ENCODE results near the gene FMN1.
A peak's percentile ranks its signal among the peaks of the same experiment; 100 is the strongest.

The FMN1 gene

DNA sequence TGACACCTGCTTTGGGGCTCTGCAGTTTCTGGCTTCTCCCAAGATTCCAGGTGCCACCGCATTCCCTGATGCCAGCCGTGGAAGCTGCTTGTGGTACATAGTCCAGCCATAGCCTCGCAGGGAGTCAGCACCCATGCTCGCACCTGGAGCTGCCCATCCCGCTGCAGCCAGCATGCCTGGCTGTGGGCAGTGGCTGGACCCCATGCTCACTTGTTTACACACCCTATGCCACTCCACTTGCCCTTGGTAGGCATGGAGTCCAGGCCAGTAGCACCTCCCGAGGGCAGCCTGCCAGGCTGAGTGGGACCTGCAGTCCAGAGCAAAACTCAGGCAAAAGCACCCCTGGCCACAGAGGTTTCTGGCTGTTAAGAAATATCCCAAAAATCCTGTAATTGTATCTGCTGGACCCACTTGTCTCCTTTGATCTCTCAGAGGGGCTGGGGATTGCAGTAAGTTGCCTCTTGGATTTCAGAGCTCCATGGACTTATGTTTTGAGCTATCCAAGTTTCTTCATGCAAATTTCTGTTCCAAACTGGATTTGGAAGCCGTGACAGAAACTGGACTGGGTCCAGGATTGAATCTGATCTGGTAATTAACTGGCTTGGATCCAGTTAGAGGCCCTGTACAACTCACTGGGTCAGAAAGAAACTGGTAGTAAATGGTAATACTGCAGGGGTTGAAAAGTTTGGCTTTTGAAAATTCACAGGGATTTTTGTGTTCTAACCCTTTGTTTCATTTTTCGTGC is 149.3 kb downstream of the FMN1 start:
- DNase-seq: no peak

DNA sequence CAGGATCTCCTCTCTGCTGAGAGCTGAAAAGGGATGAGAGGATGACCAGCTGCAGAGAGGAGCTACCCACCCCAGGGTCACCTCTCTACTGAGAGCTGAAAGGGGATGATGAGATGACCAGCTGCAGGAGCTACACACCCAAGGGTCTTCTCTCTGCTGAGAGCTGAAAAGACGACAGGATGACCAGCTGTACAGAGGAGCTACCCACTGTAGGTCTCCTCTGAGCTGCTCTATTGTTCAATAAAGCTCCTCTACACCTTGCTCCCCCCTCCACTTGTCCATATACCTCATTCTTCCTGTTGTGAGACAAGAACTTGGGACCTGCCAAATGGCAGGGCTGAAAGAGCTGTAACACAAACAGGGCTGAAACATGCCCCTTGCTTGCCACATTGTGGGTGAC is 149.9 kb downstream of the FMN1 start:
- DNase-seq: no peak

DNA sequence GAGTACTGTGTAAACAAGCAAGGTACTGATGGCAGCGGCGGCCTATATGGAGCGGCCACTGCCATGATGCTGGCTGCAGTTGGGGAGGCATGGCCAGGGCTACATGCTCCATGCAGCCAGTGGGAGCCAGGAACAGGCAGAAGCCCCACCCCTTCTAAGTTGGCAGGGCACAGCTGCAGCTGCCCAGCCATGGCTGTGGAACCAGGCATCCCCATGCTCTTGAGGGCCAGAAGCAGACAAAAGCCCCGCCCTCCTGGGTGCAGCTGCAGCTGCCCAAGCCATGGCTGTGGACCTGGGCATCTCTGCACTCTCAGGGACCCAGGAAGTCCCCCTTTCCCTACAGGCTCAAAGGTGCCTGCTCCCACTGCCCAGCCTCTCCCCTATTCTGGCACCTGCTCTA is 150.9 kb downstream of the FMN1 start:
- no peak for DNase-seq

DNA sequence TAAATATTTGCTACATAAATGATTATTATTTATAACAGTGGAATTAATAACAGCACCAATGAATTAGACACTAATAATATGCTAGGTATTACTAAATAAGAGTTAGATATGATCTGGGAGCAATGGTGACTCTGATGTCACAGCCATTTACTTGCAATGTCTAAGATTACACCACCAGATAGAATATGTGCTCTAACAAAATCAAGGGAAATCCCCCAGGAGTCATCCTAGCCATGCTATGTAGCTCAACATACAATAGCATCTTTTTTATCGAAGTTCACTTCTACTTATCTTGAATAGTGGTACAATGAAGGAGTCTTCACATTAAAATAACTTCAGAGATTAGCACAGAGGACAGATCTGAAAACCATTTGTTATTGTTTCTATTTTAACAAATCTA is 154.0 kb downstream of the FMN1 start:
- peak; percentile 52 to 63 for DNase-seq

DNA sequence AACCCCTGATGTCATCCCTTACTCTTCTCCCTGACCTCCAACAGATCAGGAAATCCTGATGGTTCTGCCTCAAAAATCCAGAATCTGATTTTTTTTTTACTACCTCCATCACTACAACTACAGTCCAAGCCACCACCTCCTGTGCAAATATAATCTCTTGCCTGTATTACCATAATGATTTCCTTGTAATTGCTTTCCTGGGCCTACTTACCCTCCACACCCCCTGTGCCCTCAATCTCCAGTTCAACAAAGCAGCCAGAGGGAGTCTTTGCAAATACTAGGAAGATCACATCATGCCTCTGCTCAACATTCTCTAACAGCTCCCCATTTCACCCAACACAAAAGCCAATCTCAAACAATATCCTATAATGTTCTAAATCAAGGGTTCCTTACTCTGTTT is 159.9 kb downstream of the FMN1 start:
- no peak for DNase-seq

DNA sequence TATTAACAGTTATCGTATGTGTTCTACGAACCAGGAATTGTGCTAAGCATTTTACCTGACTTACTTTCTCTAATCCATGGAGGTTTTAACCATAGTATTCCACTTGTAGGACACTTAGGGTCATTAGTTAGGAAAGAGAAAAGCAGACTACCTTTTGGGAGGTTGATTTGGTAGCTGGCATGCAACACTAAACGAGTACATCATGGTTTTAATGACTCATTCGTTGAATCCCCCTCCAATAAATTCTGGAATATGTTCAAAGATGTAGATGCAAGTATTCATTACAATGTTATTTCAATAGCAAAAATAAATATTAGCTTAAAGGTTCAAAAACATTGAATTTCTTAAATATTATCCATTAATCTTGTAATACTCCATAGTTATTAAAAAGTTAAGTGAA is 162.5 kb downstream of the FMN1 start:
- no peak for DNase-seq

DNA sequence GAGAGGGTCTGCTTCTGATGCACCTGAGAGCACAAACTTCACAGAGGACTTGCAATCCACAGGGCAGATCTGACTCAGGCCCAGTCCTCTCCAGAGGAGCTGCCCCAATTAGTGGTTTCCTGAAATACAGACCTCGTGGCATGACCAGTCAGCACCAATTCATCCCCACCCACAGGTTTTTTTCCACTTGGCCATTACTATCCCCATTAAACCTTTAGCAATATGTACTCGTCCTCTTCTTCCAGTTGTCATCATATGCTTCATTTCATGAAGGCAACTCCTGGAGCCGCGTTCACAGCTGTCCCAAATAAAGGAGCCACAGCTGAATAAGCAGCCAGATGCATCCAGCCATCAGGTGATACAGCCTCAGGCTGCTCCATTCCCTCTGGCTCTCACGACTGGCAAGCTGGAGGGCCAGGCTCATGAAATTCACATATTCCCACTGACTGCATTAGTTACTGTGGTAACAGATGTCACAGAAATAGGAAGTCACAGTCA is 163.1 kb downstream of the FMN1 start:
- peak; percentile 61 to 83 for DNase-seq

DNA sequence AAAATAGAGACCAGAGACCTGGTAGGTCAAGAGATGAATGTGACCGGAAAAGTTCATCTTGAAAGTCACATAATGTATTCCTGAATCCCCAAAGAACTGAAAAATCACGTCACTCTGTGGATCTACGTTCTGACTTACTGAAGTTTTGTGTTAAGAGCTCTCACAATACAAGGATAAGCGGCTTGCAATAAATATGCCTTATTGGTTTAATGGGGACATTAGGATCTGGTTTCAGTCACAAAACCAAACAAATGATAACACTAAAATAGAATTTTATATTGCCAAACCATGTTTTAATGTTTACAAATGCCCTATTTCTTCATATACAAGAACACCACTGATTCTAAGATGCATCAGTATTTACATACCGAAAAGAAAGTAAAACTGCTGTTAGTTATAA is 164.2 kb downstream of the FMN1 start:
- peak in 1 of 2 donors; percentile 16 for DNase-seq

DNA sequence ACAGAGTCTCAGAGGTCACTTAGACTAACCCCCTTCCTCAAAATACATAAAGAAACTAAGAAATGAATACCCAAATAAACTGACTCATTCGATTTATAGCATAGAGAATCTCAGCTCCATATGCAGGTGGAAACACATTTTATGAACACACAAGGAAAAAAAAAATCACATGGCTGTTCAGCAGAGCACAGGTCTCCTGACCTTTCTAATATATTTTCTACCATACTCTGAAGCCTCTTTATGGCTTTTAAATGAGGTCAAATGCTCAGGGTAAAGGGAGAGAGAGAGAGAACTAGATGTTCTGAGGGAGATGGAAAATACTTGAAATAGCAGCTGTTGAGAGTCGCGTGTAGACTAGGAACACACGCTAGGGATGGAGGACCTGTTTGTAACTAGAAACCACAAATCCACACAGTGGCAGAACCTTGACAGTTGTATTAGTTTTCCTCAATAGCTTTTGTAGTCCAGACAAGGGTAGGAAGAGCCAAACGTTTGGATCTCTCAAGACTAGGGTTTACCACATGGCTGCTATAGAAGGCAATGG is 165.3 kb downstream of the FMN1 start:
- no peak for DNase-seq

DNA sequence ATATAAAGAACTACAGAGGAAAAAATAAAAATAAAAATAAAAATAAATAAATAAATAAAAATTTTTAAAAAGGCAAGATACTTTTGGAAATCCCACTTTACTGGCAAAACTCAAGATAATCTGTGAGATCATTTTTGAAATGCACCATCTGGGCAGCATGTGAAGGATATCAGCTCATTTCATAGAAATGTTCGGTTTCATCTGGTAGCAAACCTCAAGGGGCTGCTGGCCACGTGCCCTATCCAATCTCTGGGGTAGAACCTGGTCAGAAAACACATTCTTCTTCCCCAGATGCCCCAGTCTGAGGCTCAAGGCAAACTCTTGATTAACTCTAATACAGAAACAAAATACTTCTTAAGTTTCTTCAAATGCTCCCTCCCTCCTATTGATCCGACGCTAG is 166.0 kb downstream of the FMN1 start:
- no peak for DNase-seq

DNA sequence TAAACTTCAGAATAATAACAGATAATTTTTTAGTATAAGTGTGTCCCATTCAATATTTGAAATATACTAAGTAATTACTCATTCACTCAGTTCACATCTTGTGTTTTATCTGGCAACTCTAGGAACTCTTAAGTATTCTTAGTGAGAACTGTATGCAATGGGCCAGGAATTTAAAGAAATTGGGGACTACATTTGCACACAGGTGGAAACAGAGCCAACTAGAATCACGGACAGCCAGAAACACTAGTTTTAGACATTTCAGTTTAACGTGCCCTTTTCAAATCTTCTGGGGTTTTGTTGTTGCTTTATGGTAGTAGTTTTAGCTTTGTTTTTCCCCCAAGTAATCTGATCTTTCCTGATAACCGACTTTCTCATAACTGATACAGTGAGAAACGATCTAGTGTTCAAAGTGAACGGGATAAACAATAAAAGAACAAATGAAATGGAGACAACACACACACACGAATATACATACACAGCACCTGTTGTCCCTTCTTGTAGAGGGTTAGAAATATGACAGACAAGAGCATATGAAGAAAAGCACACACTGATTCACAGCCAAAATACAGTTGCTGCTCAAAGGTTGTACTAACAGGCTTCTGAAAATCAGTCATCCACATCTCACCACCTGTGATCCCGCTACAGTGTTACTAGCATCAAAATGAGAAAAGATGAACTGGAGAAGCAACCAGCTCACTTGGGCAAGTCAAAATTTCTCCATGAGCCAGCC is 167.0 kb downstream of the FMN1 start:
- no peak for DNase-seq

DNA sequence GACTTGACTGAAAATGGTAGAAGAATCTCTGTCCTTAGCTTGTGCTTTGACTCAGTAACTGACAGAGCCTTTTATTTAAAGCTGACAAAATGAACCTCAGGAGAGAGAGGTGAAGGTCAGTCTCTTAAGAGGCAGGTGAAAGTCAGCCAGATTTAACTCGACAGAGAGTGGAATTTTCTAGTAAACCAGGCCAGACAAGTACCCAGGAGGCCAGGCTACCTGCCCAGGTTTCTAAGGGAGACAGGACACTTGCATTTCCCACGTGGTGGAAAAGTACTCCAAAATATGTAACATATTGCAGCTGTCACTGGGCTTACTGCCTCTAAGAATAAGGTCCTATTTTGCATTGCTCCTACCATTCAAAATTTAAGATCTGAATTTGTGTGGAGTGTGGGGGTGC is 167.9 kb downstream of the FMN1 start:
- no peak for DNase-seq

DNA sequence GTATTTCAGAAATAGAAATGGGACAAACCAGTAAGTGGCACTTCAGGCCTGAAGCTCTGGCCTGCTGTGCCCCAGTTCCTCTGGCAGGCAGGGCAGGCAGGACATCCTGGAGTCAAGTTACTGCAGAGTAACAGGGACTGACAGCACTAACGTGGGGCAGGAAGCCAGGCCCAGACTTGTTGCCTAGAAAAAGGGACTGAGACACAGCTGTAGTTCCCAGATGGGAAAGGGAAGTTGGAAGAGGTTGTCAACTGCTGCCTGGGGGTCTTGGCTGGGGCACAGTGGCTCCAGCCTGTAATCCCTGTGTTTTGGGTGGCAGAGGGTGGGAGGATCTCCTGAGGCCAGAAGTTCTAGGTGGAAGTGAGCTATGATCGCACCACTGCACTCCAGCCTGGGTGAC is 171.9 kb downstream of the FMN1 start:
- DNase-seq: no peak

DNA sequence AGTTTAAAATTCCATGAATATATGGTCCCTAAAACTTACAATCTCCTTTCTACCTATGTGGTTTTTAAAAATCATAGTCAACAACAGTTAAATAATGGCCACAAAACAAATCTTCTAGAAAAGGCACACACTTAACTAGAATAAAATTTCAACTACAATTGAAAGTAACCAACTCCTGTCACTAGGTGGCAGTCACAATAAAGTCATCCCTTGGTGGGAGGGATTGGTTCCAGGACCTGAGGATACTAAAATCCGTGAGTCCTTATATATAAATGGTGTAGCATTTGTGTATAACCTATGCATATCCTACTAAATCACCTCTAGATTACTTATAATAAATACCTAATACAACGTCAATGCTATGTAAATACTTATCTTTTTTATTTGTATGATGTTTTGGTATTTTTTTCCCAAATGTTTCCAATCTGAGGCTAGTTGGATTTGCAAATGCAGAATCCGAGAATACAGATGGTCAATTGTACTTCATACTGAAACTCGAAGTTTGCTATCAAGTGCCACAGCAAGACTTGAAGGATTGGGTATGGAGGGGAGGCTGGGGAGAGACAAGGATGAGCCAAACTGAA is 172.6 kb downstream of the FMN1 start:
- DNase-seq: peak; percentile 31 to 55

DNA sequence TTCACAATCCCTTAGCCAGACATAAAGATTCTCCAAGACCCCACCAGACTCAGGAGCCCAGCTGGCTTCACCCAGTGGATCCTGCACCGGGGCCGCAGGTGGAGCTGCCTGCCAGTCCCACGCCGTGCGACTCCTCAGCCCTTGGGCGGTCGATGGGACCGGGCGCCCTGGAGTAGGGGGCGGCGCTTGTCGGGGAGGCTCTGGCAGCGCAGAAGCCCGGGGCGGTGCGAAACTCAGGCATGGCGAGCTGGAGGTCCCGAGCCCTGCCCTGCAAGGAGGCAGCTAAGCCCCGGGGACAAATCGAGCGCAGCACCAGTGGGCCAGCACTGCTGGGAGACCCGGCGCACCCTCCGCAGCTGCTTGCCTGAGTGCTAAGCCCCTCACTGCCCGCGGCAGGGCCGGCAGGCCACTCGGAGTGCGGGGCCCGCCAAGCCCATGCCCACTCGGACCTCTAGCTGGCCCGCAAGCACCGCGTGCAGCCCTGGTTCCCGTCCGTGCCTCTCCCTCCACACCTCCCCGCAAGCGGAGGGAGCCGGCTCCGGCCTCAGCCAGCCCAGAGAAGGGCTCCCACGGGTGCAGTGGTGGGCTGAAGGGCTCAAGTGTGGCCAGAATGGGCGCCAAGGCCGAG is 175.0 kb downstream of the FMN1 start:
- DNase-seq: no peak

DNA sequence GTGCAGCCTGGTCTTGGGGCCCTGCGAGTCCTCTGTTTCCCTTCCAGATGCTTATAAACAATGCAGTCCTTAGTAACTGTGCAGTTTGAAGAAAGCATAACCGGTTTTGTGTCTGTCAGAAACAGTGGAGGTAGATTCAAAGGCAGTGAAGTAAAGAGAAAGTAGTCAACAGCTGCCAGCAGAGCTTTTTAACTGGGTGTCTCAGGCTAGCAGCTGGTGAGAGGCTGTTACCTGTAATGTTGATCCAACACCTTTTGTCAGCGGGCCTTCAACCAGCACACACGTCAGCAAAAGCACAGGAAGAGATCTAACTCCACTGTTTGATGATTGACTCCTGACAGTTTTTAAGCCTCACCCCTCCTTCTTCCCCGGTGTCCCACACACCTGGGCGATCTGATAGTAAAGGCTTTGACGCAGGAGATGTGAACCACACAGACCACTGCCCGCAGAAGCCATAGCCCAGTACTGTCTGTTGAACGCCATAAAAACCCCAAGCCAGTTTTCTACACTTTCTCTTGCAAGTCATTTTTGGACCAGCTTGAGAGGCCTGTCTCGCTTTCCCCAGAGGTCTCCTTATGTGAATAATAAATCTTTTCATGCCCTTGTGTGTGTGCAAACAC is 178.0 kb downstream of the FMN1 start:
- DNase-seq: no peak

DNA sequence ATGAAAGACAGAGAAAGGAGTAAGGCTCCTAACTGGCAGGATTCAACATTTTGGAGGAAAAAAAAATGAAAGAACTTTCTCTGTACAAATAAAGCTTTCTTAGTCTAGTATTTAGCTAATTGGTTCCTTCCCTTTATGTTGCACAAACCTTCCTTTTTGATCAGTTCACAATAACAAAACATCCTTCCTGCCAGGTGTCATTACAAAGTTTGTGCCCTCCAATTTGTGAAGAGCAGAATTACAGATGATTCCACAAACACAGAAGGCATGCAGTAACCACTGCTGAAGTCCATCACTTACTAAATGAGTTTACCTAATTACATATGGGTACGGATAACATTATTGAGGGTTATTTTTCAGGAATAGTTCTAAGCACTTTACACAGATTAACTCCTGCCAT is 179.9 kb downstream of the FMN1 start:
- no peak for DNase-seq

DNA sequence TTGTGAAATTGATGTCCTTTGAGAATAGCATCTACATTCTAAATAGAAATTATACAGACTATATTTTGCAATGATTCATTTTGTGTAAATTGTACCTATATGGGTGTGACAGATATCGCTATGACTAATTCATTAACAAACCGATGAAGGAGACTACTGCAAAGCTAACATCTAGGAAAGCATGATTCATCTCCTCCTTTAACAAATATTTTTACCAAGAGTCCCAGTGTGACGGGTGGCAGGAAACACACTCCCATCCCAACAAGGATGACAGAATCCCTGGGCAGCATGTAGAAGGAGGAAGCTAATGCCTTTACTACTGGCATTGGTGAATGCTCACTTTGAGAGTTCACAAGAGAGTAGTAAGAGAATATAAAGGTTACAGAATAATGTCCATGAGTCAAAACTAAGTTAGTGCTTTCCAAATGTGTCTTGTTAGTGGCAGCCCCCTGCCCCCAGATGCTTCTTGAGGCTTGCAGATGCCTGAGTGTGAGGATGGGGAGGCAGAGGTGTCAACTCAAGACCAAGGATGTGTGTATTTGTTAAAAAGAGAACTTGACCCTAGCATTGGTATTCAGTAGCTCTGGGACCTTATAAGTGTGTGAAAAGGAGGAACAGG is 180.6 kb downstream of the FMN1 start:
- DNase-seq: no peak

DNA sequence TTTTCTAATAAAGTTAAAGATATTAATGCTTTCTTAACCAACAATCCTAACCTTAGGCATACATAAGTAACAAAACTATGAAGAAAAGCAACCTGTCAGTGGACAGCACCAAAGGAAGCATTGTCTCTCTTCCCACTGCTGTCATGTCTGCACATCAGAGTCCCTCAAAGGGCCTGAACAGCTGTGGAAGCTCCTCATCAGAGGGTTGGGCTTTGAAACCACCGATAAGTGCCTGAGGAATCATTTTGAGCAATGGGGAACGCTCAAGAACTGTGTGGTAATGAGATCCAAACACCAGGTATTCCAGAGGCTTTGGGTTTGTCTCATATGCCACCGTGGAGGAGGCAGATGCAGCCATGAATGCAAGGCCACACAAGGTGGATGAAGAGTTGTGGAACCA is 182.5 kb downstream of the FMN1 start:
- no peak for DNase-seq

DNA sequence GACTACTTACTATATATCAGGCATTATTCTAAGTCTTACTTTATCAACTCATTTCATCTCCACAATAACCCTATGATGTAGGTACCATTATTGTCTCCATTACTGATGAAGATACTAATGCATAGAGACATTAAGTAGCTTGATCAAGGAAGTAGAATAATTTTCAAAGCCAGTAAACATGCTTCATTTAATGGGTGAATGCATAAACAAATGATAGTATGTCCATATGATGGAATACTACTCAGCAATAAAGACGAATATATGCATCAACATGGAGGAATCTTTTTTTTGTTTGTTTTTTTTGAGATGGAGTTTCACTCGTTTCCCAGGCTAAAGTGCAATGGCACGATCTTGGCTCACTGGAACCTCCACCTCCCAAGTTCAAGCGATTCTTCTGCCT is 184.9 kb downstream of the FMN1 start:
- no peak for DNase-seq

DNA sequence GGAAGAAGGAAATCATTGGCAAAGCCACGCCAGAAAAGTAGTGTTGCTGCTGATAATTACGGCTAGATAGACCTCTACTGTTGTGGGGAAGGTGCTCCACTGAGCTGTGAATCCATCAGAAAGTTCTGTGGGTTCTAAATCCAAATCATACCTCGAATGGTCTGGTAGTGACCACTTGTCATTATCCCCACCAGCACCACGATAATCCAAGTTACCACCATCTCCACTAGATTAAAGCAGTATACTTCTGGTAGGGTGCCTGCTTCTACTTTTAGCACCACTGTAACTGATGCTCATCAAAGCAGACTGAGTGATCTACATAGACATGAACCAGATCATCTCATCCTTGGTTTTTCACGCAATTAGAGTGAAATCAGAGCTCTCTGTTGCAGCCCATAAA is 185.5 kb downstream of the FMN1 start:
- no peak for DNase-seq

DNA sequence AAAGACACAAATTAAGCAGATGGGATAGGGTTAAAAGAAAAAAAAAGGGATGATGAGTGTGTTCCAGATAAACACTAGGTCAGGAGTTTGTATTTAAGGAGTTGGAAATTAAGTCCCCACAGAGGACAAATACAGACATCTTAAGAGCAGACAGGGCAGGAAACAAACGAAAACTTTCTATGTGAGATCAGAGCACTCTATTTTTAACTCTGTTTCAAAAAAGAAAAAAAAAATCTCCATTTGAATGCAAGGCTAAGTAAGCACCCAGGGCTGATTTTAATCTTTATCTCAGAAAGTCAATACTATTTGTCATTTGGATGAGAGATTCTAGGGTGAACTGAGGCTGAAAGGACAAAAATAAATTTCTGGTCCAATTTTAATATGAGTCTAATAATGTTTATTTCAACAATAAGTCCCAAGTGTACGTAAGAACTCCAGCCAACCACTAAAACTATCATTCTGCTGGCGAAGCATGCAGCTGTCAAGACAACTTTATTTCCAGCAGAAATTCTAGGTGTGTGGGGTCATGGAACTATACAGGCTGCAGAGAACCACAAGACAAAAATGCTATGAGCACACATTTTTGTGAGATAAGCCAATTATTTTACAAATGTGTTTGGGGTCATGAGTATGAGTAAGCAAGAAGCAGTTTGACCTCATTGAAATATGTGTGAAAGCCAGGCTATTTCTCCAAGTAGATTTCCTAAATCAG is 186.1 kb downstream of the FMN1 start:
- no peak for DNase-seq
